Midbrain (tissue), 1 donor: Measurements from ENCODE around the gene BCS1L.

Experiments used
- DNase-seq: peaks from one replicate; lab custom pipeline; 2025; lab: John Stamatoyannopoulos, UW

The BCS1L gene, protein sequence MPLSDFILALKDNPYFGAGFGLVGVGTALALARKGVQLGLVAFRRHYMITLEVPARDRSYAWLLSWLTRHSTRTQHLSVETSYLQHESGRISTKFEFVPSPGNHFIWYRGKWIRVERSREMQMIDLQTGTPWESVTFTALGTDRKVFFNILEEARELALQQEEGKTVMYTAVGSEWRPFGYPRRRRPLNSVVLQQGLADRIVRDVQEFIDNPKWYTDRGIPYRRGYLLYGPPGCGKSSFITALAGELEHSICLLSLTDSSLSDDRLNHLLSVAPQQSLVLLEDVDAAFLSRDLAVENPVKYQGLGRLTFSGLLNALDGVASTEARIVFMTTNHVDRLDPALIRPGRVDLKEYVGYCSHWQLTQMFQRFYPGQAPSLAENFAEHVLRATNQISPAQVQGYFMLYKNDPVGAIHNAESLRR

DNA sequence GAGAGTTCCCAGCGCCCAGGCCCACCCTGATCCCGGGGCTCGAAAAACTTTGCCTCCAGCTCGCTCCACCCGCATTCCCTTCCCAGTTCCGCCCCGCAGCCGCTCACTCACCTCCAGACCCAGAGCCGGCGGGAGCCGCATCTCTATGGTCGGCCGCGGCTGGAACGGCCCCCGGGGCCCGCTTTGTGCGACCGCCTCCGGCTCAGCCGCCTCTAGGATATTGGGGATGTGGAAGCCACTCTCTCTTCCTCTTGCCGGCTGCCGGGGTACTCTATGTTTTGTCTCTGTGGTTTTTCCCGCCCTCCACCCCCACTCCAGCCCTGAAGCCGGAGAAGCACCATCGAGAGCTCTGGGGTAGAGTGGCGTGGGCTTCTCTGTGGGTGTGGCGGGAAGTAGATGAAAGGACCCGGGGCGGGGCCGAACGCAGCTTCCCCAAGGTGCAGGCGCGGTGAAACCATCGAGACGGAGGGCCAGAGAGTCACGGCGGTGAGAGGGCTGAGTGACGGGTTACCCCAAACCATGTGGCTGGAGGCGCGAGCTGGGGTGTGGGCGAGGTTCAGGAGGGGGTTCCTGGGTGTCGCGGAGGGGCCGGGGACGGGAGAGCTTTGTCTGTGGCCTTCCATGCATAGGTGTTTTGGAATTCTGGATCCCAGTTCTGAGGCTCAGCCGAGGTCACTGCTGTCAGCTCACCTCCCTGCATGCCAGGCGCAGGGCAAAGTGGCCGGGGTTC lies at the start of gene BCS1L, which contains the start of gene ZNF142:
BCS1L (plus strand) TSS at position 426 of the 730 bp plus-strand sequence. CDS start 1,305 bp downstream, outside the sequence.
ZNF142 (minus strand) TSS at position 366 of the 730 bp plus-strand sequence. CDS start 3,194 bp downstream, outside the sequence.
- DNase-seq, result peak; percentile 91

DNA sequence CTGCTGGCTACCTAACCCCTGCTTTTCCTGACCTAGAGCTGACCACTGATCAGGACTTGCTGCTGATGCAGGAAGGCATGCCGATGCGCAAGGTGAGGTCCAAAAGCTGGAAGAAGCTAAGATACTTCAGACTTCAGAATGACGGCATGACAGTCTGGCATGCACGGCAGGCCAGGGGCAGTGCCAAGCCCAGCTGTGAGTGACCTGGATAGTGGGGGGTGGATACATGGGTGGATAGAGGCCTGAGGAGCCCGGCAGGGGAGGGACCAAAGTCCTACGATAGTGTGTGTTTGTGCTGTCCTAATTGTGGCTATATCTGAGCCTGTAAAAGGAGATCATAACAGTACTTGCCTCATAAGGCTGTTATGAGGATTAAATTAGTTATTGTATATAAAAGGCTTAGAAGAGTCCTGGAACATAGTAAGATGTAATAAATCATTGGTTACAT lies 43.6 kb upstream of the BCS1L start:
- no peak for DNase-seq

DNA sequence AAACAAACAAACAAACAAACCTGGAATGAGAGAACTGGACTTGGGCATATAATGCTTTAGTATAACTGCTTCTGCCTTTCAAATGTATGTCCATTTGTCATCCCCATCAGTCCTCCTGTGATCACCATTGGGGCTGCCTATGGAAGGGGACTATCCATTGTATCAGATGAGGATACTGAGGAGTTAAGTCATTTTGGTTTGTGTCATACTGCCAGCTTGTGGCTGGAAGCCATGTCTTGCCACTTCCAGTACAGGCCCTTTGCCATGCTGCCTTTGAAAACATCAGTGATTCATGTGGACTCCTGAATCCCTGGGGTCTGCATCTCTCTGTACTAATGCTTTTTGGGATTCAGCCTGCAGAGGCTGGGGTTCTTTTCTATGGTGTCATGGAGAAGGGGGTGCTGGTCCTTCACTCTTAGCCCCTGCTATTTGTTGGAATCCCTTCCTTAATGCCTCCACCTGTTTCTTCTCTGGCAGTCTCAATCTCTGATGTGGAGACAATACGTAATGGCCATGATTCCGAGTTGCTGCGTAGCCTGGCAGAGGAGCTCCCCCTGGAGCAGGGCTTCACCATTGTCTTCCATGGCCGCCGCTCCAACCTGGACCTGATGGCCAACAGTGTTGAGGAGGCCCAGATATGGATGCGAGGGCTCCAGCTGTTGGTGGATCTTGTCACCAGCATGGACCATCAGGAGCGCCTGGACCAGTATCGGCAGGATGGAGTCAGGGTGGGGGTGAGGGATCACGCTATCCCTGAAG lies 41.2 kb upstream of the BCS1L start:
- DNase-seq, result no peak

DNA sequence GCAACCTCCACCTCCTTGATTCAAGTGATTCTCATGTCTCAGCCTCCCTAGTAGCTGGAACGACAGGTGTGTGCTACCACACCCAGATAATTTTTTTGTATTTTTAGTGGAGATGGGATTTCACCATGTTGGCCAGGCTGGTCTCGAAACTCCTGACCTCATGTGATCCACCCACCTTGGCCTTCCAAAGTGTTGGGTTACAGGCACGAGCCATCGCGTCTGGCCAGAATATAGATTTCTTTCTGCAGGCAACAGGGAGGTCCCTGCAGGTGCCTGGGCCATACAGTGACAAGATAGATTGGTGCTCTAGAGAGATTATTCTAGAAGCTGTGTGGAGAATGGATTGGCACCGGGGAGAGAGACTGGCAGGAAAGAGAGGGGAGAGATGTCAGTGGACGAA lies 38.5 kb upstream of the BCS1L start:
- no peak for DNase-seq

DNA sequence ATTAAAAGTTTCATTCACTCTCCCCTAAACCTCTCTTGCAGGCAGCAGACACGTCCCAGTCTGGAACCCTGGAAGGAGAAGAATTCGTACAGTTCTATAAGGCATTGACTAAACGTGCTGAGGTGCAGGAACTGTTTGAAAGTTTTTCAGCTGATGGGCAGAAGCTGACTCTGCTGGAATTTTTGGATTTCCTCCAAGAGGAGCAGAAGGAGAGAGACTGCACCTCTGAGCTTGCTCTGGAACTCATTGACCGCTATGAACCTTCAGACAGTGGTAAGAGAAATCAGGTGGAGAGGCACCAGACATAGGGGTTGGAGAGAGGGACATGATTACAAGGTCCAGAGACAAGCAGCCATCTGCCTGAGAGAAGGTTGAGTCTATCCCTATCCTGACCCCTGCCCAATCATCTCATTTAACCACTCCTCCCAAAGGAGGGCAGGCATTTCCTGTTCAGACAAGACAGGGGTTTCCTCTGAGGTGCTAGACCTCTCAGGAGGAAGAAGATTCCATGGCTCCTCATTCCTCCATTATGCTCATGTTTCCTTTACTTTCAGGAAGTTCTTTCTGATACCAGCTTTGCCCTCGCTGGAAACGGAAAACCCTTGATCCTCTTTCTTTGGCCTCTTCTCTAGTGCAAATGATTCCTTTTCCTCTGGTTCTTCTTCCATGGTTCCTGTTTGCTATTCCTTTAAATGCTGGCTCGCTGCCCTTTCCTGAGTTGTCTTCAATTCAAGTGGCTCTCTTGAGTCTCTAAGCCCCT lies 36.7 kb upstream of the BCS1L start:
- DNase-seq, result no peak

DNA sequence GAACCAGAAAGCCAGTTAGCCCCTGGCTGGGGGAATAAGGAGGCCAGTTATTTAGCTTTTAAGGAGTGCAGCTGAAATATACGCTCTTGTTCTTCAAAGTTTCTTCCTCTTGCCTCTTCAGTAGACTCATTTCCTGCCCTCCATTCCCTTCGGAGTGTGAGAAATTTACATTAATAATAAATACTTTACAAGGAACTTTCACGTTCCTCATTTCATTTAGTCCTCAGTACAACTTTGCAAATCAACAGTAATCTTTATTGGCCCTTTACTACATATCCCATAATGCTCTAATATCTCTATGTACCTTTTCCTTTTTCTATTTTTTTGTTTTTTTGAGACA lies 36.1 kb upstream of the BCS1L start:
- DNase-seq, result no peak

DNA sequence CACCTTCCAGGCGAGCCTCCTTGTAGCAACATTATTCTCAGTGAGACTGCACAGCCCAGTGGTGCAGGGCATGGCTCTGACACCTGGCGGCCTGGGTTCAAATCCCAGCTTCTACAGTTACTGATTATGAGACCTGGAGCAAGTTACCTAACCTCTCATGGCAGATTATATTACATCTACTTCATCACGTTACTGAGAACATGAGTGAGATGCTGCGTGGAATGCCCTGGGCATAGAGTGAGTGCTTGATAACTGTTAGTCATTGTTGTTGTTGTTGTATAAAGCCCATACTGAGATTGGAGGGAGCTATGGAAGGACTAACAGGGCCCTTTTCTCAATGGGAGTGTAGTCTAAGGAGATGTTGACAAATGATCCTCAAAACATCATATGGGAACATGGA lies 33.1 kb upstream of the BCS1L start:
- no peak for DNase-seq

DNA sequence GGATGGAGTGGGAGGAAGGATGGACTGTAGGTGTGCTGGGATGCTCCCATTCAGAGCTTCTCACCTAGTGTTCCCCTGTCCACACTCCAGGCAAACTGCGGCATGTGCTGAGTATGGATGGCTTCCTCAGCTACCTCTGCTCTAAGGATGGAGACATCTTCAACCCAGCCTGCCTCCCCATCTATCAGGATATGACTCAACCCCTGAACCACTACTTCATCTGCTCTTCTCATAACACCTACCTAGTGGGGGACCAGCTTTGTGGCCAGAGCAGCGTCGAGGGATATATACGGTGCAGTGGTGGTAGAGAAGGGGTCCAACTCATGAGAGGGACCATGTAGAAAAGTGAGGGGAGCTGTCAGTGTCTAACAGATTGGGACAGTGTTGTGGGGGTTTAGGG lies 31.5 kb upstream of the BCS1L start:
- no peak for DNase-seq

DNA sequence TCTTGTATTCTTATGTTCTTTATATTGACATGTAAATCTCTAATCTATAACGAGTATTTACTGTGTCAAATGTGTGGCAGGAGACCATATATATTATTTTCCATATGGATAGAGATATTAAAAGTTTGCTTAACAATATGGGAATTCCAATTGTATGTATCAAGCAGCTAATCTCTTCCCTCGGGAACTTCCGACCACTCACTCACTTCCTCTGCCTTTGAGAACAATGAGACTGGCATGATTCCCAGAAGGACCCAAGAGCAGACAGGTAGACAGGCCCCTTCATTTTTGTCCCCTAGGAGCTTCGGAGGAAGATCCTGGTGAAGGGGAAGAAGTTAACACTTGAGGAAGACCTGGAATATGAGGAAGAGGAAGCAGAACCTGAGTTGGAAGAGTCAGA lies 27.6 kb upstream of the BCS1L start:
- no peak for DNase-seq

DNA sequence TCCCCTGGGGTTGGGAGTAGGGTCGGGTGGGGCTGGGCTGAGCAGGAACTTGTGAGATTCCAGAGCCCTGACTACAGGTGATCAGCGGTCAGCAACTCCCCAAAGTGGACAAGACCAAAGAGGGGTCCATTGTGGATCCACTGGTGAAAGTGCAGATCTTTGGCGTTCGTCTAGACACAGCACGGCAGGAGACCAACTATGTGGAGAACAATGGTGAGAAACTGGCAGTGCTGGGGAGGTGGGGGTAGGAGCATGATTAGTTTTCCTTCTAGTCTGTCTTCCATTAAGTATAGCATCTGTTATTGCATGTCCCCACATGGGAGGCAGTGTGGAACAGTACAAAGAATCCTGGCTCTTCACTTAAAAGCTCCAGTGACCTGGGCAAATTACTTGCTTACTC lies 23.8 kb upstream of the BCS1L start:
- no peak for DNase-seq

DNA sequence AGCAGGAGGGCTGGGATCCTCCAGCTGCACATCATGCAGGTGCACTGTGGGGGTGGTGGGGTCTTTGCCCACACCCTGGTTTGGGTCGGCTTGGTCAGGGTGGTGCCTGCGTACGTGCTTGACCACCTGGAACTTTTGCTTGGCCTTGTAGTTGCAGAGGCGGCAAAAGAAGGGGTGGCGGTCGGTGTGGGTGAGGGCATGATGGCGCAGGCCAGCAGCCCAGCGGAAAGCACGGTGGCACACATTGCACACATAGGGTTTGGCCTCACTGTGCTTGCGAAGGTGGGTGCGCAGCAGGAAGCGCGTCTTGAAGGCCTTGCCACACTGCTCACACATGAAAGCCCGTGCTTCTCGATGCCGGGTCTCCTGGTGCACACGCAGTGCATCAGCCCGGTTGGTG lies 21.1 kb upstream of the BCS1L start:
- DNase-seq, result no peak

DNA sequence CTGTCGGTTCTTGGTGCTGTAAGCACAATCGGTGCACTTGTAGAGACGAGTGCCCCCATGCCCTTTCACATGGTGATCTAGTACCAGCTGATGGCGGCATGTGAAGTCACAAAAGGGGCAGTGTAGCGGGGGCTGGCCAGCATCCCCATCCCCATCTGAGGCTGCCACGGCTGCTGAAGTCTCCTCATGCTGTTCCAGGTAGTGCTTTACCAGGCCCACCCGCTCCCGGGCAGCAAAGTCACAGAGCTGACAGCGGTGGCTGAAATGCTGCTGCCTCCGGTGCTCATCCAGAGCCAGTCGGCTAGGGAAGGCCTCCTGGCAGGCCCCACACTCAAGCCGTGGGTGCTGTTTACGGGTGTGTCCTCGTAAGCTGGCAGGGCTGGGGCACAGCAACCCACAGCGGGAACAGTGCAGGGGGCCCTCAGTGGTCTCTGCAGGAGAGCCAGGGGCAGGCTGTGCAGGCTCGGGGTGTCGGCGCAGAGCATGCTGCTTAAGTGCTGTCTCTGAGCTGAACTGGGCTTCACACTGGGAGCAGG lies 17.3 kb upstream of the BCS1L start:
- DNase-seq, result no peak

DNA sequence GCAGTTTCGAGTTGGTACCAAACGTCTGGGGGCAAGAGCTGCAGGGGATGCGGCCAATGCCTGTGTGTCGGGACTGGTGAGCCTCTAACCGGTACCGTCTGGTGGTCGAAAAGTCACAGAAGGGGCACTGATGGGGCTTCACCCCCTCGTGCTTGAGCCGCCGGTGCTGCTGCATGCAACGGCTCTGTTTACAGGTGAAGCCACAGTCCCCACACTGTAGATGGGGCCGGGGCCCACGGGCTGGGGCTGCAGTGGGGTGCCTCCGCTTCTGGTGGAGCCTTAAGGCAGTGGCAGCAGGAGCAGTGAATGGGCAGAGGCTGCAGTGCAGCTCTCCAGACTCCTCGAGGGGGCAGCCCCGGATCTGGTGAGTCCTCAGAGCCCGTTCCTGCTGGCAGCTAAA lies 16.7 kb upstream of the BCS1L start:
- no peak for DNase-seq

DNA sequence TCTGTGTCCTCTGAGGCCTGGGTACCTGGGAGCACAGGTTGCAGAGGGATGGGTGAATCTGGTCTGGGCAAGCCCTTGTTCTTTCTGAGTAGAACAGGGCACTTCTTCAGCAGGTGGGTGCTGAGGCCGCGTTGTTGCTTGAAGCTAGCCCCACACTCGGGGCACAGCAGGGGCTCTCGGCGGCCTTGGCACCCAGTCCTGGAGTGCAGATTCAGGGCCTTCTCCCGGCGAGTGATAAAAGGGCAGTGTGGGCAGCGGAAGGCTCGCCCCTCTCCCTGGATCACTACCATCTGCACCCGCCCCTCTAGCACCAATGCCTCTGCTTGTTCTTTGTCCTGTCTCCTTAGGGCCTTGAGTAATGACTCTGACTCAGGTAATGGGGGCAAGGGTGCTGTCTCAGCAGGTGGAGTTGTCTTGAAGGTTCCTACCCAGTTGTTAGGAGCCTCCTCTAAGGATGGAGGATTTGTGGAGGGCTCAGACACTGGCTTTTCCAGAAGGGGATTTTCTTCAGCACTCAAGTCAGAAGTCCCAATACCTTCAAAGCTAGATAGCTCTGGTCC lies 15.7 kb upstream of the BCS1L start:
- DNase-seq, result no peak

DNA sequence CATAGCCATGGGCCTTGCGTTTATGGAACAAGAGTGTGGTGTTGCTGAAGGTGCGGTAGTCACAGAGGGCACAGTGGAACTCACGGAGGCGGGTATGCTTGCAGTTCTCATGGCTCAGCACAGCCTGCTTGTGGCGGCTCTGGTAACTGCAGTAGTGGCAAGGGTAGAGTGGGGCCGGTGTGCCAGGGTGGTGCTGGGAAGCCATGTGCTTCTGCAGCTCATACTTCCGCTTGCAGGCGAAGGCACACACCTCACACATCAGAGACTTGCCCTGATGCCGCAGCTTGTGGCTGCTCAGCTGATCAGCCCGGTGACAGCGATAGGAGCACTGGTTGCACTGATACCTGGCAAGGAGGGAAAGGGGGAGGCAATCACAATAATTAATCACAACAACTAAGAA lies 14.8 kb upstream of the BCS1L start:
- DNase-seq, result no peak

DNA sequence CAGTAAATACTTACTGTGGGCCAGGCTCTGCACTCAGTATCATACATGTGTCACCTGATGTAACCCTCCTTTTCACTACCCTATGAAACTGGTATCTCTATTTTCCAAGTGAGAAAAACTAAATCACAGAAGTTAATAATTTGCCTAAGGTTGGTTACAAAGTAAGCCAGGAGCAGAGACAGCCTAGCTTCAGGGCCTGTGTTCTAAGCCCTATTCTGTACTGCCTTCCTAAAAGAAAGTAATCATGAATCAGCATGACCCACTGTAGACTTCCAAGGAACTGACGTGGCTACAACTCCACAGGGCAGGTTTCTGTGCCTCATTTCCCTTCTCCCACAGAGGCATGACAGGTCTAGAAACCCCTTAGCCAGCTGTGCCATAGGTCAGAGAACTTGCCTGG lies 14.4 kb upstream of the BCS1L start:
- no peak for DNase-seq

DNA sequence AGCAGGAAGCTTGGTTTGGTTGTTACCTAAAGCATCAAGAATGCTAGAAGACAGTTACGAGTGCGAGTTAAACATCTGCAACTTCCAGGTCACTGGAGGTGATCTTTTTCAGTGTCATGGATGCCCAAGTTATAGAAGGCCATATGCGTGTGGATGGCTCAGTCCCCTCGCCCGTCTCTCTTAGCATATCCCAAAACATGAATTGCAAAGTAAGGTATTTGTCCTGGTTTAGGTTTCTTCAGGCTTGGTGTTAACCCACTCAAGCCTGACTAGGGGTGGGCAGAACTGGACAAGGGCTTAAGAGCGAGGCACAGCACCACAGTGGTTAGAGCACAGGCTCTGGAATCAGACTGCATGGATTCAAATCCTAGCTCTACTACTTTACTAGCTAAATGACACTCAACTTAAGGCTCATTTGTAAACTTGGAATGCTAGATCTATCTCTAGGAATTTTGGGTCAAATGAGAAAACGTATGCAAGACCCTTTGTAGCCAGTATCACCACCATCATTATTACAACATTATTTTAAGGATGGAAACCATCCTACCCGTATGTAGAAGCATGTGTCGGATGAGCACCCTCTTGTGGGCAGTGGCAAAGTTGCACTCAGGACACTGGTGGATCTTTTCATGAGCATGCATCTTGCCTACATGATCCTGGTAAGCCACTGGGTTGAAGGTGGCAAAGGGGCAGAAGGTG lies 11.2 kb upstream of the BCS1L start:
- peak; percentile 46 for DNase-seq

DNA sequence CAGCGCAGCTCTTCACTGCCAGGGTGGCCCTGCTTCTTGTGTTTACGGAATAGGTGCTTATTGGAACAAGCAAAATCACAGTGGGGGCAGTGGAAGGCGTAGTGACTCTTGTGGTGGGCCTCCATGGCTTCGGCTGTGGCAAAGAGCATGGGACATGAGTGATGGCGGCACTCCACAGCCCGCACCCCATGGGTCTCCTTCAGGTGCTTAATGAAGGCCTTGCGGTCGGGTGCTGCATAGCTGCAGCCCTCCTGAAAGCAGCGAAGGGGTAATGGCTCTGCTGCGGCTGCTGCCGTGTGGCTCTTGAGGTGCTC lies 10.7 kb upstream of the BCS1L start:
- DNase-seq, result no peak

DNA sequence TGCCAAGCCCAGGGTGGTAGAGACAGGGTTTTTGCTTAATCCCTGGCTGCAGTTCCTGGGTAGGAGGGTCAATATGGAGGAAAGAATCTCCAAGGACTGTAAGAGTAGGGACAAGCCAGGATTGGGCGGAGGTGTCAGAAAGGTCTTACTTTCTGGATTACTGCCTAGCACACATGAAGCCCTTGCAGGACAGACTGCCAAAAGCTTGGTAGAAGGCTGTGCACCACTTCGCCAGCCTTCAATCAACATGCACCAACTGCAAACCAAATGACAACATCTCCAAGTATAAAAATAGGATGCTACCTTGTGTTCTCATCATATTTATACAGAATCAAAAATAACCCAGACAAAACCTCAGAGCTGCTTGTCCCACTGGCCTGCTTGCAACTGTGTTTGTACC lies 3.7 kb upstream of the BCS1L start:
- DNase-seq, result no peak

DNA sequence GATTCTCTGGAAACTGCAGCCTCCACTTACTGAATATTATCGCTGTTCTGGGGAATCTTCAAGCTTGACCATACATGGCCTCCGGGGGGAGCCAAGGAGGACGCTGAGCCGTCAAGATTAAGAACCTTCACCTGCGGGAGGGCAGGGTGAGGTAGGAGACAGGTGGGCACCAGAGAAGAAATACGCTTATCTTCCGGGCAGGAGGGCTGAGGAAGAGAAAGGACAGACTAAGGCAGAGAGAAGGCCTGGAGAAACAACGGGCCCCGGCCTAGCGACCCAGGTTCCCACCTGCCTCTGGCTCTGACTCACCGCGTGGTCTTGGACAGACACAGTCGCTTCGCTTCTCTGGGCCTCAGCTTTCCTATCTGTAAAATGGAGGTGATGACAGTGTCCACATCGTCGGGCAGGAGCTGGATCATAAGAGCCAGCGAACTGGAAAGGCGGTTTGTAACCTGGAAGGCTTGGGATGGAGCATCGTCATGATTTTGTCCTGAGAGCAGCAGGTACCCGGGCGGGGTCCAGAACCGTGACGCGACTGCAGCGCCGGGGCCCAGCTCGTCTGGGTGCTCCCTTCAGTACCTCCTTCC lies 719 bp upstream of the BCS1L start:
- no peak for DNase-seq

DNA sequence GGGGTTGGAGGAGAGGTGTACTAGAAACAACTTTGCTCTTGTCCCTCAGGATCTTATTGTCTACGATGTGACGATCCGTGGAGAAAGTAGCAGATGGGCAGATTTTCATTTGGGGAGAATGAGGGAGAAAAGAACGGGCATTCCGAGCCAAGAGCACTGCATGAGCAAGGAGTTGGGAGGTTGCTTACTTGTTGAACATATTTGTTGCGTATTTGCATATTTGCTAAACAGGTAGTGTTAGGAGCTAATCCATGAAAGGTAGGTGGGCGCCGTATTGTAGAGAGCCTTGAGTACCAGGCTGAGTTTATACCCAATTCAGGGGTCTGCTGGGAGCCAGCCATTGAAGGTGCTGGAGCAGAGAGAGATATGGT lies 490 bp downstream of the BCS1L start:
- no peak for DNase-seq
